Measurements from ENCODE around the gene C15orf62.

Gene C15orf62, protein sequence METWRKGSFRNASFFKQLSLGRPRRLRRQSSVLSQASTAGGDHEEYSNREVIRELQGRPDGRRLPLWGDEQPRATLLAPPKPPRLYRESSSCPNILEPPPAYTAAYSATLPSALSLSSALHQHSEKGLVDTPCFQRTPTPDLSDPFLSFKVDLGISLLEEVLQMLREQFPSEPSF

DNA sequence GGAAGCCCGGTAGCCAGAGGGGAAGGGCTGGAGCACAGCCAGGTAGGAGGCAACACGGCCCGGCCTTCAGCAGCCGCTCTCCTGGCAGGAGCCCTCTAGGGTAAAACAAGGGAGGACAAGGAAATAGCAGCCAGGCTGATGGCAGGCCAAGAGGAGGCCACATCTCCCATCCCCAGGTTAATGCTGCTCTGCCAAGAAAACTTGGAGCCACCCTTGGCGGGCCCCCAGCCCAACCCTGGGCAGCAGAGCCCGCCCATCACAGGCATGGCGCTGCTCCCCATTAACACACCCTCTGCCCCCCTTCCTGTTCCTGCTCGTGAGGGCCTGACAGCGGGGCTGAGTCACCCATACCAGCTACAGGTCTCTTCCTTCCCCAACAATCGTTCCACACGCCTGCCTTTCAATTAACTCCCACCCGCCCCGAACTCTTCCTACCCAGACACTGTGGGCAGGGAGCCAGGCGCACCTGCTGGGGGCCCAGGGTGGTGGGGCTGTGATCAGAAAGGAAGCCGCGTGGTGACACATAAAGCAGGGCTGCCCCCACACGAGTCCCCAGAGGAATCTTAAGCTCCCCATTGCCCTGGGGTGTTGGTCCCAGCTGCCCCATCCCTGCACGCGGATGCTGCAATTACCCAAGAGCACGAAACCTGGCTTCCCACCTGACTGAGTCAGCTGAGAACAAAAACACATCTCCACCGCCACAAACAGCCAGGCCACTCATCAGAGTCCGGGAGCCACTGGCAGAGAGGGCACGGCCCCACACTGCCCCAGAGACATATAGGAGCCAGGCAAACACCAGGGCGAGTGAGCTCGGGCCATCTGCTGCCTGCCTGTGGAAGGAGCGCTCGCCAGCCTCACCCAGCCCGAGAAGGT, at the start of gene C15orf62:
C15orf62 (plus strand) TSS at position 707 of the 873 bp plus-strand sequence. CDS start 516 bp downstream, outside the sequence.
- DNase-seq (ENCODE audit: extremely low read depth in 1 of 2, low read depth in 1 of 2), result peak; percentile 33 to 60

DNA sequence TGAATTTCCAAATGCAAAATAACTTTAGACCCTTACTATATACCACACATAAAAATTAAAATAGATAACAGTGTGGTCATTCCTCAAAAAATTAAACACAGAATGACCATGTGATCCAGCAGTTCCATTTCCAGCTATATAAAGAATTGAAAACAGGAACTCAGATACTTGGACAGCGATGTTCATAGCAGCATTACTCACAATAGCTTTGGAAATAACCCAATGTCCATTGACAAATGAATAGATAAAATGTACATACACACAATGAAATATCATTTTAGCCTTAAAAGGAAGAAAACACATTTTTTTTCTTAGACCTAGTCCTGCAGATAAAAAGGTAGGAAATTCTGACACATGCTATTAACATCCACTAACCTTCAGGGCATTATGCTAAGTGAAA, 48.1 kb upstream of the C15orf62 start:
- DNase-seq (ENCODE audit: extremely low read depth in 1 of 2, low read depth in 1 of 2), result no peak

DNA sequence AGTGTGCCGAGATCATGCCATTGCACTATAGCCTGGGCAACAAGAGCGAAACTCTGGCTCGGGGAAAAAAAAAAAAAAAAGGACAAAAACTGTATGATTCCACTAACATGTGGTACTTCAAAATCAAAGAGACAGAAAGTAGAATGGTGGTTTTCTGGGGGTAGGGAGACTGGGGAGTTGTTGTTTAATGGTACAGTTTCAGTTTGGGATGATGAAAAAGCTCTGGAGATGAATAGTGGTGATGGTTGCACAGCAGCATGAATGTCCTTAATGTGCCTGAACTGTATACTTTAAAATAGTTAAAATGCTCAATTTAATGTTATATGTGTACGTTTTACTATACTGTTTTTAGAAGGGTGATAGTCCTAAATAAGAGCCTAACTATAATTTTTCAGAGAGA, 47.4 kb upstream of the C15orf62 start:
- DNase-seq (ENCODE audit: extremely low read depth in 1 of 2, low read depth in 1 of 2), result no peak

DNA sequence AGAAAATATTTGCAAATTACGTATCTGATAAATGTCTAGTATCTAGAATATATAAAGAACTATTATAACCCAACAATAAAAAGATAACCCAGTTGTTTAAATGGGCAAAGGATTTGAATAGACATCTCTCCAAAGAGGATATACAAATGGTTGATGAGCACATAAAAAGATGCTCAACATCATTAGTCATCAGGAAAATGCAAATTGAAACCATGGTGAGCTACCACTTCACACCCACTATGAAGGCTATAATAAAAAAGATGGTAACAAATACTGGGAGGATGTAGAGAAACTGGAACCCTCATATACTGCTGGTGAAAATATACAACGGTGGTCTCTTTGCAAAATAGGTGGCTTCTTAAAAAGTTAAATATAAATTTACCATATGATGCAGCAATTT, 46.8 kb upstream of the C15orf62 start:
- DNase-seq (ENCODE audit: extremely low read depth in 1 of 2, low read depth in 1 of 2), result no peak

DNA sequence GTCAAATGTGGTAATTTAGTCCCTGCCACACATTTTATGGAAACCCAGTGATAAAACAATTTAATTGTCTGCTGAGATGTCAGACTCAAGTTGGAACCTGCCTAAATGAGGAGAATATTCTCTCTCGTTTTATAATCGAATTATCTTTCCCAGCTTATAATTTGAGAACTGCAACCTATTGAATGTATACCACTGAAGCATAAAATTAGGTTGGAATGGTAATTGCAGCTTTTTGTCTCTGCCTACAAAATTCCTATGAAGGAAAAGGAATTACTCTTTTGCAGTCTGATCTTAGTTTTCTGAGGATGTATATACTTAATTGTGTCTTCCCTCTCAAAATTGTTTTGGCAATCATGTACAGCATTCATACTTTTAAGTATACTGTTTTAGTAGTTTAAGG, 45.9 kb upstream of the C15orf62 start:
- DNase-seq (ENCODE audit: extremely low read depth in 1 of 2, low read depth in 1 of 2), result no peak

DNA sequence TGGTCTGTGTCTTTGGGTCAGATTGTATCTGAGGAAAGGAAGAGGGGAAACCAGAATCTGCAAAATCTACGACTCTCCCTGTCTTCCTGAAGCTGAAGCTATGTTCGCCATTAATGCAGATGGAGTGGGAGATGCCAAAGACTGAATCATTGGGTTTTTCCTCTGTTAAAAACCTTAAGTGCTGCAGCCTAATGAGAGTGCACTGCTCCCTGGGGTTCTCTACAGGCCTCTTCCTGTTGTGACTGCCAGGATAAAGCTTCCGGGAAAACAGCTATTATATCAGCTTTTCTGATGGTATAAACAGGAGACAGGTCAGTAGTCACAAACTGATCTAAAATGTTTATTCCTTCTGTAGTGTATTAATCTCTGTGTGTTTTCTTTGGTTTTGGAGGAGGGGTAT, 38.7 kb upstream of the C15orf62 start:
- no peak for DNase-seq (ENCODE audit: extremely low read depth in 1 of 2, low read depth in 1 of 2)

DNA sequence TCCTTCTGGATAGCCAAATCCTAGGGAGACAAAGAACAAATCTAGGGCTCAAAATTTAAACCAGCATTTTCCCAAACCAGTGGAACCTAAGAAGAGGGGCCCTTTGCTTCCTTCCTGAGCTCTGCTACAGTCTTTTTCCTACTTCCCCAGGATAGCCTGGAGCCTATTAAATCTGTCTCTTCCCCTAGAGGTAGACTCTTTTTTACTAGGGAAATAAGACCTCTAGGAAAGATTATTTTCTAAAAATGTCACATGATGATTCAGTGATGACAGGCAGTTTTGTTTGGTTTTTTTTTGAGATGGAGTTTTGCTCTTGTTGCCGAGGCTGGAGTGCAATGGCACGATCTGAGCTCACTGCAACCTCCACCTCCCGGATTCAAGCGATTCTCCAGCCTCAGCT, 33.2 kb upstream of the C15orf62 start:
- no peak for DNase-seq (ENCODE audit: extremely low read depth in 1 of 2, low read depth in 1 of 2)

DNA sequence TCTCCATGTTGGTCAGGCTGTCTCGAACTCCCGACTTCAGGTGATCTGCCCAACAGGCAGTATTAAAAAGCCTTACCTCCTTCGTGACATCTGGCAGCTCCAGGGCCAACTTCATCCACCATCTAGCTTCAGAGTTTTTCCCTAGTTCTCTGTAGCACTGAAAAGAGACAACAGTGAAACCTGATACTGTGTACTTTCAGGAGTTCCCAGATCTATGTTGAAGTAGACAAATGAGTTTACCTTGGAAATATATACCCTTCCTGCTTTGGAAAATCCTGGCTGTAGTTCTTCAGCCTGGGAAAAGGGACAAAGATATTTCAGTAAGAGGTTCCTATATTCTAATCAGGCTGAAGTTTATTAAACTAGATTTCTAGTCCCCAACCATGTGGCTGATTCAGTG, 32.7 kb upstream of the C15orf62 start:
- no peak for DNase-seq (ENCODE audit: extremely low read depth in 1 of 2, low read depth in 1 of 2)

DNA sequence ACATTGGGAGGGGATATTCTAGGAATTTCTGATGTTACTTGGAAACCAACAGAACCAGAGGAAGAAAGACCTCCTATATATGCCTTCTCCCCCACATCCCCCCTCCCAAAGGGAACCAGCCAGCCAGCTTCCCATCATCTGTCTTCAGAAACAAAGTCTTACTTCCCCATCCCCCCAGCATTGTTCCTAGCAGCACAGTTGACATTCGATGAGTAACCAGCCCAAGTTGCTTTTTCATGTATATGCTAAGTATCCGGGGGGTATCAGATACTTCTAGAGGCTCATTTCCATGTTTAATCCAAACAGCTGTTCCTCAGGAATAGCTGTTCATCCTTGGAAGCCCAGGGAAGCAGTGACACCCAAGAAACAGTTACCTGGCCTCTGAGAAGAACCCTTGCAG, 30.7 kb upstream of the C15orf62 start:
- no peak for DNase-seq (ENCODE audit: extremely low read depth in 1 of 2, low read depth in 1 of 2)

DNA sequence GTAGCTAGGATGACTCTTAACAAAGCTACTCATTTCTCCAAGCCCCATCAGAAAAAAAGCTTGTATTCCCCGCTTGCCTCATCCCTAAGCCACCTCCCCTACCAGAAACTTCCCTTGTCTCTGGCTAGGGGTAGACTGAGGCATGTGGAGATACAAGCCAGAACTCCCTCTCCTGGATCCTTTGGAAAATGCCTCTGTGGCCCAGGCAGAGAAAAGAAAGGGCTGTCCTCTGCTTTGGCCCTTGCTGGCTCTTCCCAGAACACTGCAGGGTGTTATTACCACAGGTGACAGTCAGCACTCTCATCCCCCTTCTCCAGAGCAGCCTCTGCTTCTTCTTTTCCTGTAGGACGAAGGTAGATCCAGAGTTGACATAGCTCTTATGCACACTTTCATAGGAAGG, 29.9 kb upstream of the C15orf62 start:
- no peak for DNase-seq (ENCODE audit: extremely low read depth in 1 of 2, low read depth in 1 of 2)

DNA sequence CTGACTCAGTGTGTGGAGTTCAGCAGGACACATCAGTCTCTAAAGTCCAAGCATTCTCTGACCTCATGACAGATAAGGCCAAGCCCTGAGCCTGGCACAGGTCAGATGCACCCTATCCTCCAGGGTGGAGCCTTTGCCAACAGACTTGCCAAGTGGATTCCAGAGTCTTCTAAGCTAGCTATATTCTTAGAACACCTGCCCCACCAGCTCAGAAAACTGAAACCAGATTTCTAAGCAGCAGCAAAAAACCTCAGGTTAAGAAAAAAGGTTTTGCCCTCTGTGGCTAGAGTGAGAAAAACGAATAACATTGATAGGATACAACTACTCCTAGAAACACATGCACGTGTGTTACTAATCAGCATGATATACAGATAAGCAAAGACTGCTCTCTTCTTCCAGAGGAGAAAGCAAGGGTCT, 26.3 kb upstream of the C15orf62 start:
- DNase-seq (ENCODE audit: extremely low read depth in 1 of 2, low read depth in 1 of 2), result no peak

DNA sequence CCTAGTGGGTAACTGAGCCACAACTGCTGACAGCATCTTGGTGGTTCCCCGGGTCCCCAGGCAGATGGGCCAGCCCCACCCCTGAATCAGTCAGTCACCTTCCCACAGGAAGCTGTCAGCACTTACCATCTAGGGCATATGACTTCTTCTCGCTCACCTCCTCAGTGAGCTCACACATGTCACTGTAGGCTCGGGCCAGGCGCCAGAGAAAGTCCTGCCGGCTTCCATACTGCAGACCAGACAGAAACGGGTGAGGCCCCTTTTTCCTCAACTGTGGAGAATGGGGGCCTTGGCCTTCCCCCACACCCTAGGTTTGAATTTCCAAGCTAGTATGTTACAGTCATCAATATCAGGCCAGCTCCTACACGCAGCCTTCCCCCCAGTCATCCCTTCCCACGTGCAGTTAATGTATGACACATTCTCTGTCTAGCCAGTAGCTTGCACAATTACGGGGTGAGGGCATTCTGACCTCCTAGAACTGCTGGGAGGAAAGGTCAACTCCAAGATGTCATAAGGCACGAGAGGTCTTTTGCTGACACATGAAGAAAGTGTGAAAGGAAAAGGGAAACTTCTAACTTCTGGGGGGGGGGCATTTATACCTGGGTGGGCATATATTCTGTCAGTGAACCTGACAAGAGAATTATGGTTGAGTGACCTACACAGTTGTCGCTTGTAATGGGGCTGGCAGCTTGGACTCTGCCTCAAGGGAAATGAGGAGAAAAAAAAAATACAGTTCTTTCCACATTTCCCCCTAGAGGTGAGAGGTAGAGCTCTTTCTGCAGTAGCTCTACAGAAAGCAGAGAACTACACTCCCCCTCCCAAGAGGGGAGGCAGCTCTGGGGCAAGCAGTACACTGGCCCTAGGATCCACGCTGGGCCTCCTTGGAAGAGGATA, 25.6 kb upstream of the C15orf62 start:
- peak in 1 of 2 donors; percentile 41 for DNase-seq (ENCODE audit: extremely low read depth in 1 of 2, low read depth in 1 of 2)

DNA sequence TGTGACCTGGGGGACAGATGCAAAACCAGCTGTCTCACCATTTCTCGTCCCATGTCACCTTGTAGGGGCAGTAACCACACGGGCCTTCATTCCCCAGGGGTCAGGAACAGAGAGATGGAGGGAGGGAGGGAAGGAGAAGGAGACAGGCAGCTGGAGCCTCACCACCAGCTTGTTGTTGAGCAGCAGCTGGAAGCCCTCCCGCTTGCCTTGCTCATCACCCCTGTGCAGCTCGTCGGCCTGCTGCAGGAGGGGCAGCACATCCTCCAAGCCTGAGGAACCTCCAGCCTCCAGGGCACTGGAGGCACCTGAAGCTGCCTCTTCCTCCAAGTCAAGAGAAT, 25.0 kb upstream of the C15orf62 start:
- no peak for DNase-seq (ENCODE audit: extremely low read depth in 1 of 2, low read depth in 1 of 2)

DNA sequence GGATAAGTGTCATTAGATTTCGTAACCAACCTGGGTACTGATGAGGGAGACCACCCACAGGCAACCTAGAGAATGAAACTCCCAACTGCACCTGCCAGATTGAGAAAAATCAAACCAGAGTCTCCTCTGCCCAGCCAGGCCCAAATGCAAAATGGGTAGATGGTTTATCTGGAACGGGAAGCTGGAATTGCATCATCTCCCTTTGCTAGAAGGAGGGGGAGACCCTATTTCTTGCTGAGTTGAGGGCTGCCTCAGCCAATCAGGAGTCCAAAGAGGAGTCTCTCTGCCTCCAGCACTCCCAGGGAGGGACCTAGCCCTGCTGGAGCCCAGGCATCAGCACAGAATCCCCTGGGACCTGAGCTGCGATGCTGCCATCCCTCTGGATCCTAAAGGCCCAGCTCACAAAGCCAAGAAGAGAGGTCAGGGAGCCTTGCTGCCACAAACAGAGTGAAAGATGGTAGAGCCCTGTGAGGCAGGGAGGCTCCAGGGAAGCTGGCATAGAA, 22.8 kb upstream of the C15orf62 start:
- DNase-seq (ENCODE audit: extremely low read depth in 1 of 2, low read depth in 1 of 2), result no peak

DNA sequence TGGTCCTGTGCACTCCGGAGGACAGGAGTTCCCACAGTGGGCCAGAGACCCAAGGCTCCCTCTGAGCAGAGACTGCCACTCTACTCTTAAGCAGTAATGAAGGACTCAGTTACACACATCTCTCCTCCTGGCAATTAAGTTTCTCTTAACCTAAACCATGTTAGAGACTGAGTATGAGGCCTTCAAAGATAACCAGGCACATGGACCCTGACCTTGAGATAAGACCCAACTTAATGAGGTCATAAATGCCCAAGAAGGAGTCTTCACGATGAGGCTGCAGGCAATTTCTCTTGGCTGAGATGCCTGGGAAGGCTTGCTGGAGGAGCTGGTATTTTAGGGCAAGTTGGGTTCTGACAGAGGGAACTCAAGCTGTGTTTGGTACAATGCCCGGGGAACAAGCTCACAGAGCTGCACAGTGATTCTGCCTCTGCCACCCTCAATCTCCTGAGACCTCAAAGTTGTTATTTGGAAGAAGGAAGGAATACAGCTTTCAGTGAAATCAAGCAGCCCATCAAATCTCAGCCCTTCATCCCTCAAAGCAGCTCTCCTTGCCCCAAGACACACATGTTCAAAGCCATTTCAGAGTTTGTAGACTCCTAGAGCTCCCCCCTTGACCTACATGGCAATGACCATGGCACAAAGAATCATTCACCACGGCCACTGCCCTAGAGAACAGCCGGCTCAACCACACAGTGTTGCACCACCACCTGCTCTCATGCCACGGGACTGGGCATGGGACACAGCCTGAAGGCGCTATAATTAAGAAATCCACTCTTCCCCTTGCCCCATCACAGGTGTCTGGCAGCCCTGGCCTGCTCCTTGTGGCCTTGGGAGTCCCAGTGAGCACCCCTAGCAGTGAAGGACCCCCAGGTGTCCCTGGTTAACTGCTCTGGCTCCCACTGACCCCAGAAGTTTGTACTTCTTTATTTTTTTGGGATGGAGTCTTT, 21.8 kb upstream of the C15orf62 start:
- no peak for DNase-seq (ENCODE audit: extremely low read depth in 1 of 2, low read depth in 1 of 2)

DNA sequence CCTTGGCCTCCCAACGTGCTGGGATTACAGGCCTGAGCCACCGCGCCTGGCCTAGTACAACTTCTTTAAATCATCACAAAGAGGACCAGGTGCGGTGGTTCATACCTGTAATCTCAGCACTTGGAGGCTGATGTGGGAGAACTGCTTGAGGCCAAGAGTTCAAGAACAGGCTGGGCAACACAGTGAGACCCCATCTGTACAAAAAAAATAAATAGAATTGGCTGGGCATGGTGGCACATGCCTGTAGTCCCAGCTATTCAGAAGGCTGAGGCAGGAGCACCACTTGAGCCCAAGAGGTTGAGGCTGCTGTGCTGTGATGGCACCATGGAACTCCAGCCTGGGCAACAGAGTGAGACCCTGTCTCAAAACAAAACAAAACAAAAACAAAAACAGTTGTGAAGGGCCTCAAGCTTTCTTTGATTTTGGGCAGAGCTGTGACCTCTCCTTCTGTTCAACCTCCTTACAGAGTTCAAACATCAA, 20.6 kb upstream of the C15orf62 start:
- no peak for DNase-seq (ENCODE audit: extremely low read depth in 1 of 2, low read depth in 1 of 2)

DNA sequence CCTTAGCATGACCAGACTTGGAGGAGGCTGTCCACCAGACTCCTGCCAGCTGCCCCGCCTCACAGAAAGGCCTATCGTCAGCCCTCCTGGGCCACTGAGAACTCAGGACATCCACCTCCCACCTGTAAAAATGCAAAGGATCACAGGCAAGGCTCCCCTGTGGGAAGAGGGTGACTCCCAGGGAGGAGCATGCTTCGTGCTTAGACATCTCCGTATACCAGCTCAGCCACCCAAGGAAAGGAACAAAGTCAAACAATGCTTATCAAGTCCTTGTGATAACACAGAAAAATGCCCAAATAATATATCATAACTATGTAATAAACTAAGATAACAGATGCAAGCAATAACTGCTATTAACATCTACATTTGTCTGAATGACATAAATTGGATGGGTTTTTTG, 18.9 kb upstream of the C15orf62 start:
- DNase-seq (ENCODE audit: extremely low read depth in 1 of 2, low read depth in 1 of 2), result no peak

DNA sequence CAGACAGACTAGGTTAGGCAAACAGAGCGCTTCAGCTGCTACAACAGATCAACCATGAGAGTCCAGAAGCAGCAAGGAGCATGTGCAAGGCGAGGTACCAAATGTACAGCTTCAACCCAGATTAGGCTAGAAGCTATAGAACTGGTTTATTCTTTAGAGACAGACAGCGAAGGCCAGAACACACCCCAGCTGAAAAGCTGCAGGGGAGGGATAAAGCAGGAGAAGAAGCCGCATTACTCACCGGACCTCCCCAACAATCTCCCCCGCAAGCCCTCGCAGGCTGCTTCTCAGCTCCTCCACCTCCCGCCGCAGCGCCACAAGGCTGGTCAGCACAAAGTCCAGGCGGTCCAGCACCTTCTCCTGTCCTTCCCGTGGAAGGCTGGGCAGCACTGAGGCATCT, 18.0 kb upstream of the C15orf62 start:
- no peak for DNase-seq (ENCODE audit: extremely low read depth in 1 of 2, low read depth in 1 of 2)

DNA sequence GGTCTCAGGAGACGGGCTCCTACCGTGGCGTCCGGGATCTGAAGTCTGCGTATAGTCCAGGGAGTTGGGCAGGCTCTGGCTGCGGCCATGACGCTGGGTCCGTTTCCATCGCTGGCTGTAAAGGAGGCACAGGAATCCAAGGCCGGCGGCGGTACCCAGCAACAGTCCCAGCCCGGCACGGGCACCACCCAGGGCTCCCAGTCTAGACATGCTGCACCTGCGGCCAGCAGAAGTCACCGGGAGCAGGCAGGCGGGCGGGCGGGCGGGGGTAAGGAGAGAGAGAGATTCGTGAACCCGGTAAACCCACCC, 15.3 kb upstream of the C15orf62 start:
- no peak for DNase-seq (ENCODE audit: extremely low read depth in 1 of 2, low read depth in 1 of 2)
